T-helper 9 cell (primary cell): ENCODE measurements around the gene SMARCB1.

Experiments
- DNase-seq: peaks from one replicate; pipeline ENCODE4 v3.0.0-alpha.2; 2020

Gene SMARCB1

GRCh38 chr22:23804781-23805291, 18.1 kb downstream of the SMARCB1 start:
- DNase-seq: no peak

- no peak for DNase-seq
These were observed 20.1 kb downstream of the SMARCB1 start for GRCh38 chr22:23806837-23807236.

- DNase-seq: no peak
These were observed 25.6 kb downstream of the SMARCB1 start for GRCh38 chr22:23812378-23812777.

GRCh38 chr22:23815541-23816155, 28.9 kb downstream of the SMARCB1 start:
- DNase-seq: no peak

- DNase-seq: no peak
These were observed 29.6 kb downstream of the SMARCB1 start for GRCh38 chr22:23816156-23816976.

- no peak for DNase-seq
These were observed 30.4 kb downstream of the SMARCB1 start for GRCh38 chr22:23817146-23817545.

- DNase-seq: no peak
These were observed 31.8 kb downstream of the SMARCB1 start for GRCh38 chr22:23818541-23818940.

- DNase-seq: no peak
These were observed 34.0 kb downstream of the SMARCB1 start for GRCh38 chr22:23820748-23821211.

GRCh38 chr22:23822101-23822671, 35.4 kb downstream of the SMARCB1 start:
- DNase-seq: no peak

GRCh38 chr22:23823331-23823791, 36.6 kb downstream of the SMARCB1 start:
- no peak for DNase-seq

GRCh38 chr22:23824476-23825245, 37.9 kb downstream of the SMARCB1 start:
- DNase-seq: no peak

GRCh38 chr22:23825246-23825905, 38.6 kb downstream of the SMARCB1 start:
- DNase-seq: no peak

GRCh38 chr22:23826510-23827350, 40.0 kb downstream of the SMARCB1 start:
- no peak for DNase-seq

- no peak for DNase-seq
These were observed 40.7 kb downstream of the SMARCB1 start for GRCh38 chr22:23827351-23827995.

GRCh38 chr22:23828800-23829680, 42.3 kb downstream of the SMARCB1 start:
- DNase-seq: no peak

GRCh38 chr22:23829845-23830372, 43.1 kb downstream of the SMARCB1 start:
- DNase-seq: no peak

GRCh38 chr22:23831261-23831660, 44.5 kb downstream of the SMARCB1 start:
- no peak for DNase-seq

GRCh38 chr22:23831781-23832180, 45.0 kb downstream of the SMARCB1 start:
- DNase-seq: no peak
